Measurements from ENCODE around the gene APOL4.

DNA sequence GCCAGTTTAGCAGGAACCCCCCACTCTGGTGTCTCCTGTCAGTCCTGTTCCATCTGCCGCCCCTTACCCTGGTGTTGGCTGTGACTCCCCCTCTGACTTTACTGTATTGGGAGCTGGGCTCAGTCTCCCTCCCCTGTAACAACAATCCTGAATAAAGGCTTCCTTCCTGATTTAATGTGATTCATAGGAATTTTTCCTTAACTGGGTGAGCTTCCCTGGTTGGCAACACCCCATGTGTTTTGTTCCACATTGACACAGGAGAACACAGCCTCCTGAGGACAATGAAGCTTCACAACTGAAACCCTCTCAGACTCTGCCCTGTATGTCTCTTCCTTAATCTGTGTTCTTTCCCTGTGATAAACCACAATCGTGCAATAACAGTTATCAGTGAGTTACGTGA lies 8.4 kb downstream of the APOL4 start:
- TF ChIP-seq, protein P1, sequence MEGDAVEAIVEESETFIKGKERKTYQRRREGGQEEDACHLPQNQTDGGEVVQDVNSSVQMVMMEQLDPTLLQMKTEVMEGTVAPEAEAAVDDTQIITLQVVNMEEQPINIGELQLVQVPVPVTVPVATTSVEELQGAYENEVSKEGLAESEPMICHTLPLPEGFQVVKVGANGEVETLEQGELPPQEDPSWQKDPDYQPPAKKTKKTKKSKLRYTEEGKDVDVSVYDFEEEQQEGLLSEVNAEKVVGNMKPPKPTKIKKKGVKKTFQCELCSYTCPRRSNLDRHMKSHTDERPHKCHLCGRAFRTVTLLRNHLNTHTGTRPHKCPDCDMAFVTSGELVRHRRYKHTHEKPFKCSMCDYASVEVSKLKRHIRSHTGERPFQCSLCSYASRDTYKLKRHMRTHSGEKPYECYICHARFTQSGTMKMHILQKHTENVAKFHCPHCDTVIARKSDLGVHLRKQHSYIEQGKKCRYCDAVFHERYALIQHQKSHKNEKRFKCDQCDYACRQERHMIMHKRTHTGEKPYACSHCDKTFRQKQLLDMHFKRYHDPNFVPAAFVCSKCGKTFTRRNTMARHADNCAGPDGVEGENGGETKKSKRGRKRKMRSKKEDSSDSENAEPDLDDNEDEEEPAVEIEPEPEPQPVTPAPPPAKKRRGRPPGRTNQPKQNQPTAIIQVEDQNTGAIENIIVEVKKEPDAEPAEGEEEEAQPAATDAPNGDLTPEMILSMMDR (IDR thresholded peaks at IDR 0.05; ENCODE audit: low read length), result no peak
- TF ChIP-seq EZH2 (IDR thresholded peaks at IDR 0.05; ENCODE audit: borderline replicate concordance, low read length), result no peak

Data from OCI-LY1 (cell line).